ENCODE results near the gene ZNF467.

ZNF467 gene

GRCh38 chr7:149762089-149762488 is 11.3 kb downstream of the ZNF467 start:
- no peak for DNase-seq
- in situ Hi-C loops (cut with MboI; ENCODE audit: low pct_unique_long_range_greater_than_20kb, low sequenced_read_pairs), result no loop called here

DNA sequence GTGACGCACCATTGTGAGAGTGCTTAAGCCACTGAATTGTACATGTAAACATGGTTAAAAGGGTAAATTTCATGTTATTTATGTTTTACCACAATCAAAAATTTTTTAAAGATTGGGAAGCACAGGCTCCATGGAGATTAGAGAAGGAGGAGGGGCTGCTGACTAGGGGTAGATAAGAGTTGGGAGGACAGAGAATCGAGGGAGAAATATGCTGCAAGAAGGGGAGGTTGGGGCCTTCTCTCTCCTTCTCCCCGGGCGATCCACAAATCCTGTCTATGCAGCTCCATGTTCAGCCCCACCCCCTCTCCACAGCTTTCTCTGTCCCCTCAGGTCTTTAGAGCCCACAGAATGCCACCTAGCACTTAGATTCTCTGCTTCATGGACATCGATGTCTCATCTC is 12.1 kb downstream of the ZNF467 start:
- in situ Hi-C loops (cut with MboI; ENCODE audit: low pct_unique_long_range_greater_than_20kb, low sequenced_read_pairs), result no loop called here
- DNase-seq, result no peak

DNA sequence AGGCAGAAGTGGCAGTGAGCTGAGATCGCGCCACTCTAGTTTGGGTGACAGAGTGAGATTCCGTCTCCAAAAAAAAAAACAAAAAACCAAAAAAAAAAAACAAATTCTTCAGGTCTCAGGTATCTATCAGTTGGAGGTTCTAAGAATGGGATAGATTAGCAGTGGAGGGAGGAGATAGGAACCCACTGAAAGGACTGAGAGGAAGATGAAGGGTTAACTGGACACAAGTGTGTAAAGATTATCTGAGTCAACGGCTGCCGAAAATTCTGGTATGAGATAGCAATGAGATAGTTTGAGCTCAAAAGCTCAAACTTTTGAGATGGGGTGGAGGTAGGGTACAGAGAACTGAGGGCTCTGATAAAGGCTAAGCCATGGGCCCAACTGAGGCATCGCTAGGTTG is 12.8 kb downstream of the ZNF467 start:
- no peak for DNase-seq
- in situ Hi-C loops (cut with MboI; ENCODE audit: low pct_unique_long_range_greater_than_20kb, low sequenced_read_pairs), result no loop called here

- in situ Hi-C loops (cut with MboI; ENCODE audit: low pct_unique_long_range_greater_than_20kb, low sequenced_read_pairs), result no loop called here
- no peak for DNase-seq
These were observed 14.1 kb downstream of the ZNF467 start for GRCh38 chr7:149759093-149759860.

- in situ Hi-C loops (cut with MboI; ENCODE audit: low pct_unique_long_range_greater_than_20kb, low sequenced_read_pairs), result no loop called here
- DNase-seq, result peak; percentile 41
These were observed 19.8 kb downstream of the ZNF467 start for GRCh38 chr7:149753375-149754233.

GRCh38 chr7:149752646-149753045 is 20.7 kb downstream of the ZNF467 start:
- no peak for DNase-seq
- in situ Hi-C loops (cut with MboI; ENCODE audit: low pct_unique_long_range_greater_than_20kb, low sequenced_read_pairs), result no loop called here

DNA sequence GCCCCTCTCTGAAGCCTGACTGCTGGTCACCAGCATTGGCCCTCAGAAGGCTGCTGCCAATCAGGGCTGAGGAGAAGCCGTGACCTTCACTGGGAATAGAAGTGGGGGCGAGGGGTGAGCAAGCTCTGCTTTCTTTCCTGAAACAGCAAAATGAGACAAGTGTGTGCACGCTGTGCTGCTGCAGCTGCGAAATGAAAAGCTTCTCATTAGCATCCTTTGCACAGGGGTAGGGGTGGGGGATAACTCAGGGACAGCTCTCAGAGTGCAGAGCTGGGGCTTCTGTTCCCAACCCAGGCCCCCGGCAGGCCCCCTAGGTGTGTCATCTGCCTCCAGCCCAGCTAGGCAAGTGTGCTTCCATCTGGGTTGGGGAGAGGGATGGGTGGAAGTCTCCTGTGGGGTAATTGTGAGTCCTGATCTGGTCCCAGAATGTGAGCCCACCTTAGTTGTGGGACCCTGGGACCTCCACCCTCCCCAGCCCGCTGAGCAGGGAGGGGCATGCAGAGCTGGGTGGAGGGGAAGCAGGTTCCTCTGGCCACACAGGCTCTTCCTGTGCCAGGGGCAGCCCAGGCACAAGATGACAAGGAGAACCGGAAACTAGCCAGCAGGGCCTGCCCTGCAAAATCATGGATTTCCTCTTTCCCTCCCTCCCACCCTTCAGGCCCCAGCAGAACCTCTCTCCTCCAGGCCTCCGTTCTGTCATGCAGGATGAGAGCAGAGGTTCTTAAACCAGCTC is 22.2 kb downstream of the ZNF467 start:
- in situ Hi-C loops (cut with MboI; ENCODE audit: low pct_unique_long_range_greater_than_20kb, low sequenced_read_pairs), result no loop called here
- no peak for DNase-seq

- in situ Hi-C loops (cut with MboI; ENCODE audit: low pct_unique_long_range_greater_than_20kb, low sequenced_read_pairs), result no loop called here
- no peak for DNase-seq
These were observed 23.1 kb downstream of the ZNF467 start for GRCh38 chr7:149750122-149750845.

- in situ Hi-C loops (cut with MboI; ENCODE audit: low pct_unique_long_range_greater_than_20kb, low sequenced_read_pairs), result no loop called here
- DNase-seq, result no peak
These were observed 25.1 kb downstream of the ZNF467 start for GRCh38 chr7:149748076-149748874.

DNA sequence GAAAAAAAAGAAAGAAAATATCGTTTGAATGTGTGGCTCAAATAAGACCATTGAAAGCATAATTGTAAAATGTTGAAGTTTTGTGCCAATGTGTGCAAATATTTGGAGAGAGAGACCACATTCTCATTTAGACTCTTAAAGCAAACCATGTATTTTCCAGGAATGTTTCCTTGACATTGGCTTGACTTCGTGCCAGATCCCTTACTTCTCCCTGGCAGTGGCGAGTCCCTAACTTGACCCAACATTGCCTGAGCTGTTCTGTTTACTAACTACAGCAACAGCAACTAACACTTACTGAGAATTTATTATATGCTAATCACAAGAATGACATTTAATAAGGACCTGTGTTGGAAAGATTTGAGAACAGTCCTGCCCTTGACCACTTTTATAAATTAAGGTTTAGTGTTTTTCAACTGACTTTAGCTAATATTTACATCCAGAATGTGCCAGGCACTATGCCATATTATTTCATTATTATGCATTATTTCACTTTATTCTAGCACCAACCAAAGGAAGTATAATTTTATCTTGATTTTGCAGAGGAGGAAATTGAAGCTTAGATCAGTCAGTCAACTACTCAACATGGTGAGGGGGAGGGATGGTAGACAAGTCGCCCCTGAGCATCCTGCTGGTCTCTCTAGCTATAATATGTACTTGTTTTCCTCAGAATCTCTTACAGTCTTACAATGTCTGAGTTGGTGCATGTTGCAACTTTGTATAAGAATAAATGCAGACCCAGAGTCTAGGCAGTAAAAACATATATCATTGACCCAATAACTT is 29.7 kb downstream of the ZNF467 start:
- no peak for DNase-seq
- in situ Hi-C loops (cut with MboI; ENCODE audit: low pct_unique_long_range_greater_than_20kb, low sequenced_read_pairs), result no loop called here

- peak; percentile 81 for DNase-seq
- in situ Hi-C loops (cut with MboI; ENCODE audit: low pct_unique_long_range_greater_than_20kb, low sequenced_read_pairs), result no loop called here
These were observed 31.2 kb downstream of the ZNF467 start for GRCh38 chr7:149742075-149742701.

- DNase-seq, result peak; percentile 34
- in situ Hi-C loops (cut with MboI; ENCODE audit: low pct_unique_long_range_greater_than_20kb, low sequenced_read_pairs), result no loop called here
These were observed 31.8 kb downstream of the ZNF467 start for GRCh38 chr7:149741629-149742028.

- no peak for DNase-seq
- in situ Hi-C loops (cut with MboI; ENCODE audit: low pct_unique_long_range_greater_than_20kb, low sequenced_read_pairs), result no loop called here
These were observed 36.7 kb downstream of the ZNF467 start for GRCh38 chr7:149736478-149737360.

DNA sequence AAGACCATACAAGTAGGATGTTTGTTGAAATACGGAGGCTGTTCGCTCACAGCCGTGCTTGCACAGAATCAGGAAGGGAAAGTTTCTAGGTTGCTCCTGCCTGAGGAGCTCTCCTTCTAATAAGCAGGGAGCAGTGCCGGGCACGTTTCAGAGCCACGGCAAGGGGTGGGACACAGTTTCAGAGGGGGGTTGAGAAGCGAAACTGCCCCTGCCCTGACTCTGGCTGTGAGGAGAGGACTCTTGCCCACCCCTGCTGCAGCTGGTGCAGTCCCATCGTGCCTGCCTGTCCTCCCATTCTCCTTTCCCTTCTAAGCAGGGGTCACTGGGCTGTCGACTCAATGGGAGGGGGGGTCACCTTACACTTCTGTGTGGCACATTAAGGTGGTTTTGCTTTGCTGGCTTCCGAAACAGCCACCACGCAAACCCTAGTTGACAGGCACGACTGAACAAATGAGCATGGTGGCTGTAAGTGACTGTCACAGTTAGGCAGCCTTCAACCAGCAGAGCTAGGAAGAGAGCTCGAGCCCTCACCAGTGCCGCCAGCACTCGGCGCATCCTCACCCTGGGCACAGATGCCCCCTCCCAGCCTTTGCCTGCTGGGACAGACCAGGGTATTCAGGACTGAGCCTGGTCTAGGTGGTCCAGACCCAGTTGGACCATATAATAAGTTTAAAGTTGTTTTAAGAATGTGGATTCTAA is 37.5 kb downstream of the ZNF467 start:
- in situ Hi-C loops (cut with MboI; ENCODE audit: low pct_unique_long_range_greater_than_20kb, low sequenced_read_pairs), result no loop called here
- DNase-seq, result no peak

GRCh38 chr7:149735181-149735602 is 38.2 kb downstream of the ZNF467 start:
- in situ Hi-C loops (cut with MboI; ENCODE audit: low pct_unique_long_range_greater_than_20kb, low sequenced_read_pairs), result no loop called here
- no peak for DNase-seq

DNA sequence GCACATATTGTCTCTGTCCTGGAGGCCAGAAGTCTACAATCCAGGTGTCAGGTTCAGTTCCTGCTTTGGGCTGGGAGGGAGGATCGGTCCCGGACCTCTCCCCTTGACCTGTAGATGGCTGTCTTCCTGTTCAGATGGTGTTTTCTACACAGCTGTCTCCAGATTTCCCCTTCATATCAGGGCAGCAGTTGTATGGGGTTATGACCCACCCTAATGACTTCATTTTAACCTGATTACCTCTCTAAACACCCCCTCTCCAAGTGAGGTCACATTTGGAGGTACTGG is 38.7 kb downstream of the ZNF467 start:
- in situ Hi-C loops (cut with MboI; ENCODE audit: low pct_unique_long_range_greater_than_20kb, low sequenced_read_pairs), result no loop called here
- no peak for DNase-seq

Measured in KBM-7 (cell line).